Karpas-422 (cell line): ENCODE data around the gene GSK3A. TPM values are rescaled to one million over a fixed set of nuclear protein-coding genes. Genes with fewer than 3 reads are reported as not detected.

Source experiments
- DNase-seq: peaks from one replicate; pipeline ENCODE4 v3.0.0-alpha.2; 2015
- H2AFZ ChIP-seq: fragments of 200-600 bp; sonication (generic); 2 replicates; pipeline ENCODE4 v1.6.1; 2014; ENCODE audit warnings: antibody characterized with exemption, low read length, mixed read lengths
- H3K27ac ChIP-seq: fragments of 200-600 bp; sonication (generic); 2 replicates; pipeline ENCODE4 v1.5.1; 2014; ENCODE audit warnings: mild to moderate bottlenecking, low read length, moderate library complexity
- H3K27me3 ChIP-seq: fragments of 200-600 bp; sonication (generic); 2 replicates; pipeline ENCODE4 v1.6.1; 2014; ENCODE audit warnings: low read length, mixed read lengths
- H3K36me3 ChIP-seq: fragments of 200-600 bp; sonication (generic); 2 replicates; pipeline ENCODE4 v1.6.1; 2014; ENCODE audit warnings: low read length, mixed read lengths; ENCODE audit not compliant: insufficient read depth
- H3K4me1 ChIP-seq: fragments of 200-600 bp; sonication (generic); 2 replicates; pipeline ENCODE4 v1.6.1; 2014; ENCODE audit warnings: mild to moderate bottlenecking, low read length, mixed read lengths
- H3K4me2 ChIP-seq: fragments of 200-600 bp; sonication (generic); 2 replicates; pipeline ENCODE4 v1.6.1; 2014; ENCODE audit warnings: low read length, low read depth, mild to moderate bottlenecking; ENCODE audit not compliant: poor library complexity, severe bottlenecking
- H3K4me3 ChIP-seq: fragments of 200-600 bp; sonication (generic); 2 replicates; pipeline ENCODE4 v1.5.1; 2014; ENCODE audit warnings: mild to moderate bottlenecking, antibody characterized with exemption, low read length, mixed read lengths
- H3K79me2 ChIP-seq: fragments of 200-600 bp; sonication (generic); 2 replicates; pipeline ENCODE4 v1.6.1; 2014; ENCODE audit warnings: mild to moderate bottlenecking, low read length, mixed read lengths
- H3K9ac ChIP-seq: fragments of 200-600 bp; sonication (generic); 2 replicates; pipeline ENCODE4 v1.6.0; 2014; ENCODE audit warnings: low read length
- H3K9me2 ChIP-seq: fragments of 200-600 bp; sonication (generic), shearing (Covaris generic); replicated peaks from 2 replicates; pipeline ENCODE4 v1.6.0; 2014; ENCODE audit warnings: mild to moderate bottlenecking, low read length, moderate library complexity; ENCODE audit not compliant: insufficient read depth
- H3K9me3 ChIP-seq: fragments of 300-700, 200-600 bp; sonication (generic); 2 replicates; pipeline ENCODE4 v1.6.1; 2014; ENCODE audit warnings: low read length, mixed read lengths
- H4K20me1 ChIP-seq: fragments of 200-600 bp; sonication (generic); 2 replicates; pipeline ENCODE4 v1.6.1; 2014; ENCODE audit warnings: mild to moderate bottlenecking, antibody characterized with exemption, low read length, low read depth; ENCODE audit not compliant: insufficient read depth
- total RNA-seq: library from RNA; depleted of rRNA; stranded (reverse); fragments of >200 nt; shearing (Covaris generic); gene quantifications from 2 replicates; pipeline ENCODE4 v1.2.3, GENCODE V29; 2014; ENCODE audit warnings: low replicate concordance

Gene GSK3A
- total RNA-seq, 1 experiment from 2014 or later, result 29.3 TPM

- H3K4me3 ChIP-seq, result no peak overlapping the region
- H3K27me3 ChIP-seq, result no peaks in the 10 kb centered on the region
- no peak overlapping the region for H3K4me2 ChIP-seq
- H3K9me3 ChIP-seq, result no peaks in the 10 kb centered on the region
- no peak overlapping the region for H3K27ac ChIP-seq
- peaks cover 8% of the 10 kb centered on the region; the same call in 1 of the 2 replicates for H3K79me2 ChIP-seq
- H3K4me1 ChIP-seq, result peaks cover 18% of the 10 kb centered on the region
- peak; percentile 58 for DNase-seq
- H4K20me1 ChIP-seq, result no peaks in the 10 kb centered on the region; the same call in 1 of the 2 replicates
- no peak overlapping the region for H3K9ac ChIP-seq
- H3K36me3 ChIP-seq, result peaks cover 16% of the 10 kb centered on the region
- H2AFZ ChIP-seq, result no peak overlapping the region
- H3K9me2 ChIP-seq, result no peaks in the 10 kb centered on the region
These were observed 38.7 kb downstream of the GSK3A start for GRCh38 chr19:42203700-42204099.

DNA sequence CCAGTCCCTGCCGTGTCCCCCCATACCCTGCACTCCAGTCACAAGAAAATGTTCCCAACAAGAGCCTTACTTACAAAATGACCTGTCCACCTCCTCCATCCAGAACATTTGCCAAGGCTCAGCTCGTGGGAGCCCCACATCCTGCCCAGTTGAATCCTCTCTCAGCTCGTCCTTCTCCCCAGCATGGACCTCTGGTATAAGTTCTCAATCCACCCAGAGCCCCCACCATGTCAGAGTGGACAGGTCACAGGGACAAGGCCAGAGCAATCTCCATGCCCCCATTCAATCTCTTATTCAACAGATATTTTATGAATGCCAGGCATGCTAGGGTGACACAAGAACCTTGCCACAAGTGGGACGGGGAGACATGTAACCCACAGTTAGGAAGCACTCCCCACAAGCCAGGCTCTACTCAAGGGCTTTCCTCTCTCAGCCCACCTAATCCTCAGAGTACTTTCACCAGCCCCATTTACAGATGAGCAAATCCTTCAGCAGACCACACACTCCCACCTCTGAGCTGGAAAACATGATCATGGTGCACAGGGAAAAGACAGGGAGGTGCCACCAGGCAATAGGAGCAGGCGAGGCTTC is 40.0 kb downstream of the GSK3A start:
- Histone ChIP-seq H3K4me3 (no peak overlapping the region), H3K9me2 (no peaks in the 10 kb centered on the region), H3K27me3 (no peaks in the 10 kb centered on the region), H3K9ac (no peak overlapping the region), H3K9me3 (no peaks in the 10 kb centered on the region), H3K36me3 (peaks cover 14% of the 10 kb centered on the region), H3K4me1 (peaks cover 18% of the 10 kb centered on the region), H2AFZ (no peak overlapping the region), H3K79me2 (peaks cover 4% of the 10 kb centered on the region; the same call in 1 of the 2 replicates), H4K20me1 (no peaks in the 10 kb centered on the region; the same call in 1 of the 2 replicates), H3K27ac (no peak overlapping the region), H3K4me2 (no peak overlapping the region)
- no peak for DNase-seq

DNA sequence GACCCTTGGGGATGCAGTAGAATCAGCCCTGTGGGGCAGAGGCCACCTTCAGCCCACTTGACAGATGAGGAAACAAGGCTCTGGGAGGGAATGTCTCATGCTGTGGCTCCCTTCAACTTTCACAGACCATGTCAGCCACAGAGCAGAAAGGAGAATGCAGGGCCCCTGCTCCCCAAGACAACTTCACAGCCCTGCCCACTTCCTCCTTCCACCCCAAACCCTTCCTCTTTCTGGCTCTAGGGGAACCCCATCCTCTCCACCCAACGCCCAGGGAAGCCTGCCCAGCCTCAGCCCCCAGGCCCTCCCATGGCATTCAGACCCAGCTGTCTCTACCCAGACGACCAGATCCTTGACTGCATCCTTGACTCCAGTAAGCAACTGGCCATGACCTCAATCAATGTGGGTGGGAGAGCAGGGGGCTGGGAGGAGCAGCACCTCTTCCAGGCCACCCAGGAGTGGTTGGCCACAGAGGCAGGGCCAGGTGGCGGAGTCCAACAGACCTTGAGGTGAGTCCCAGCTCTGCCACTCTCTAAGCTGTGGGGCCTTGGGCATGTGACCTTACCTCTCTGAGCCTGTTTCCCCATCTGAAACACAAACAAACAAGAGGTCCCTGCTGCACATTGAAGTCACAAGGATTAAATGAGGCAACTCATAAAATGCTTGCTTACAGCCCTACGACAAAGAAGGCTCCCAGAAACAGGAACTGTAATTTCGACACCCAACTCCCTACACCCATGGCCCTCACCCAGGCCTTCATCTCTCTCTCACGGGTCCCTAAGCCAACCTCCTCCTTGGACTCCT is 40.7 kb downstream of the GSK3A start:
- Histone ChIP-seq H4K20me1 (no peaks in the 10 kb centered on the region; the same call in 1 of the 2 replicates), H3K9ac (no peak overlapping the region), H3K4me3 (no peak overlapping the region), H3K27ac (no peak overlapping the region), H3K9me2 (no peaks in the 10 kb centered on the region), H2AFZ (no peak overlapping the region), H3K4me2 (no peak overlapping the region), H3K9me3 (no peaks in the 10 kb centered on the region), H3K4me1 (peaks cover 18% of the 10 kb centered on the region), H3K27me3 (no peaks in the 10 kb centered on the region), H3K36me3 (peaks cover 14% of the 10 kb centered on the region), H3K79me2 (peaks cover 4% of the 10 kb centered on the region; the same call in 1 of the 2 replicates)
- peak; percentile 59 for DNase-seq

DNA sequence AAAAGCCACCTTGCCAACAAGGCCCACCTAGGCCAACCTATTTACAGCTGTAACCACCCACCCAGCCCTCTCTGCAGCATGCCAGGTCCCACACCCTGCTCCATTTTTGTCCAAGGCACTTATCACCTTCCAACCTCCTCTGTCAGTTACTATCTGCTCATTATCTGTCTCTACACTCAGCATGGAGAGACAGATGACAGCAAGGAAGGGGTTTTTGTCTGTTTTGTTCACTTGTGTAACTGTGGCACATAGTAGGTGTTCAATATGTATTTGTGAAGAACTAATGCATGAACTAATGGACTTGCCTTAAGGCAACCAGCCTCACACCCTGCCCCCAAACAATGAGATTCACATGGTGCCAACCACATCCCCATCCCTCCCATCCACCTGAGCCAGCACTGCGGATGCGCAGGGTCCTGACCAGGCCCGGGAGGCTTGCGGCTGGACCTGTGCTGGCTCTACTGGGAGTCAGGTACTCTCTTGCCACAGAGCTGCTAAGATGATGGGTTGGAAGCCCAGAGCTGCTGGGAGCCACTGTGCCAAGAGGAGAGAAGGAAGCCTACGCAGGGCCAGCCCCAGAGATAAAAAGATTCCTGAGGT is 42.2 kb downstream of the GSK3A start:
- H3K4me3 ChIP-seq, result no peak overlapping the region
- H3K9ac ChIP-seq, result no peak overlapping the region
- peaks cover 18% of the 10 kb centered on the region for H3K4me1 ChIP-seq
- H3K9me3 ChIP-seq, result no peaks in the 10 kb centered on the region
- H2AFZ ChIP-seq, result no peak overlapping the region
- no peak for DNase-seq
- no peaks in the 10 kb centered on the region for H3K27me3 ChIP-seq
- no peak overlapping the region for H3K27ac ChIP-seq
- H3K4me2 ChIP-seq, result no peak overlapping the region
- H3K36me3 ChIP-seq, result peaks cover 14% of the 10 kb centered on the region
- H4K20me1 ChIP-seq, result no peaks in the 10 kb centered on the region; the same call in 1 of the 2 replicates
- peaks cover 4% of the 10 kb centered on the region; the same call in 1 of the 2 replicates for H3K79me2 ChIP-seq
- H3K9me2 ChIP-seq, result no peaks in the 10 kb centered on the region

DNA sequence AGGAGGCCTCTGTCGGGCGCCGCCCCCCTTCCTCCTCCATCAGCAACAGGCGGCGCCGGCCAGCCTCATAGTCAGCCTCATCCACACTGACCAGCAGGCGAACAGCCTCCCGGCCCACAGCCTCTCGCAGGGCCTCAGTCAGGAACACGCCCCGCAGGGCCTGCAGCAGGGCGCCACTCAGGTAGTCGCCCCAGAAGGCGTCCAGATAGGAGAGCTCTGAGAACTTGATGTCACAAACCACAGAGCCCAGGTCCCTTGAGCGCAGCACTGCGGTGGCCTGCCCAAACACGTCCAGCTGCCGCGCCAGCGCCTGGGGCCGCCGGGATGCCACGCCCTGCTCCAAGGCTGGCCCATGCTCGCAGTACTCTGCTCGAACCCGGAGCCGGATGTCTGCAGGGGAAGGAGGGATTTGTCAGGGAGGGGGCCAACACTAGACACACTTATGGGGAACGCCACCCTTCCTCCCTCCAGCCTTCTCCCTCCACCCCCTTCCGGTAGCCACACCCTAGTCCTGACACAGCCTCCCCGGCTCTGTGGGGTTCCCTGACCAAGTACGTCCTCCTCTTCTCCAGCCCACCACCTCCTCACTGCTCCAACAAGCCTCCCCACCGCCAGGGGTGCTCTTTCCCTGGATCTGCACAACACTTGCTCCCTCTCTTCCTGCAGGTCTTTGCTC is 42.8 kb downstream of the GSK3A start:
- Histone ChIP-seq H2AFZ (no peak overlapping the region), H3K4me2 (no peak overlapping the region), H3K36me3 (peaks cover 10% of the 10 kb centered on the region), H3K79me2 (no peaks in the 10 kb centered on the region), H3K4me3 (no peak overlapping the region), H4K20me1 (no peaks in the 10 kb centered on the region; the same call in 1 of the 2 replicates), H3K9ac (no peak overlapping the region), H3K9me3 (no peaks in the 10 kb centered on the region), H3K27ac (no peak overlapping the region), H3K4me1 (peaks cover 18% of the 10 kb centered on the region), H3K9me2 (no peaks in the 10 kb centered on the region), H3K27me3 (no peaks in the 10 kb centered on the region)
- DNase-seq, result peak; percentile 55

DNA sequence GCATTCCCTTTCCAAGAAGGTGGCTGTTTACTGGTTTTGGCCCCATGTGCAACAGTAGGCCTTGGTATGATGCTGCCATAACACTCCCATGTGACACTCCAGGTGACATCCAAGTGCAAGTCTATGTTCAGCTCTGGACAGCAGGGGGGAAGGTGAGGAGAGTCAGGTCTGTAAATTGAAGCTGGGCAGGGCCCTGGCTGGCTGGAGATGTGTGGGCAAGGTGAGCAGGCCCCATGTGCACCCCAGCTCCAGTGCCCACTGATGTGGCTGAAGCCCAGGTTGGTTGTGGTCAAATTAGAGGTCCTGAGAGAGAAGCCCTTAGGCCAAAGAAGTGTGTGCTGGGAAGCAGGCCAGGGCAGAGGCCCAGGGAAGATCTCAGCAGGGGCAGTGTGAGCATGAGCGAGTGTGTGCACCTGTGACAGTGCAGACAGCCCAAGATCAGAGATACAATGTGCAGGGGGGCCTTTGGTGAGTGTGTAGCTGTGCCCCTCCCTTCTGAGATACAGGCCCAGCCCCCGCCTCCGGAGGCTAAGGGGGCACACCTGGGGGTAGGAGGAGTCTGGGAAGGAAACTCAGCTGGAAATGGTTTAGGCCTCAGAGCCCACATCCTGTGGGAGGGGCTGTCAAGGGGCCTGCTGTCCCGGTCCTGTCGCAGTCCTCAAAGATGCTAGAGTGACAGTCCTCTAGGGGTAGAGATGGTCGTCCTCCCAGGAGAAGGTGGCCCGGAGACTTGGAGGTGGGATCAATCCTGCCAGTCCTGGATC is 43.5 kb downstream of the GSK3A start:
- DNase-seq, result no peak
- Histone ChIP-seq H3K79me2 (no peaks in the 10 kb centered on the region), H3K4me1 (peaks cover 18% of the 10 kb centered on the region), H3K9me2 (no peaks in the 10 kb centered on the region), H3K36me3 (peaks cover 10% of the 10 kb centered on the region), H3K27ac (no peak overlapping the region), H2AFZ (no peak overlapping the region), H3K4me2 (no peak overlapping the region), H4K20me1 (no peaks in the 10 kb centered on the region; the same call in 1 of the 2 replicates), H3K27me3 (no peaks in the 10 kb centered on the region), H3K4me3 (no peak overlapping the region), H3K9me3 (no peaks in the 10 kb centered on the region), H3K9ac (no peak overlapping the region)

DNA sequence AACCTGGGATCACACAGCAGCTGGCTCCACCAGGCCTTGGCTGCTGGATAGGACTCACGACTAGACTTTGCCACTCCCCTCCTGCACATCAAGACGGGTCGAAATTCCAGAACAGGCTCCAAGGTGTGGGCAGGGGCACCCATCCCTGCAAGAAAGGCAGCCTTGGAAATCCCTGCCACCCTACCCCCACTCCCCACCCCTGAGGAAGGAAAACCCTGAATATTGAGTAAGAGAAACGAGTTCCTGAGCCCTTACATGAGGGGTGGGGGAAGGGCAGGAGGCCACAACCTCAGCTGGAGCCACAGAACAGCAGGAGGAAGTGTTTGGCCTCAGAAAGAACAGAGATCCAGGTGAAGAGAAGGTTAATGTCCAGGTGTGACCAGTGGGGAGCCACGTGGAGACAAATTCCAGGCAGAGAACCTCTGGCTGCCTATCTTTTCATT is 45.0 kb downstream of the GSK3A start:
- H3K4me1 ChIP-seq, result peaks cover 12% of the 10 kb centered on the region
- no peak overlapping the region for H3K4me2 ChIP-seq
- no peaks in the 10 kb centered on the region for H4K20me1 ChIP-seq
- no peak overlapping the region for H3K9ac ChIP-seq
- no peaks in the 10 kb centered on the region for H3K9me2 ChIP-seq
- peaks cover 5% of the 10 kb centered on the region for H3K9me3 ChIP-seq
- no peaks in the 10 kb centered on the region for H3K27me3 ChIP-seq
- H3K4me3 ChIP-seq, result no peak overlapping the region
- peaks cover 10% of the 10 kb centered on the region for H3K36me3 ChIP-seq
- H3K27ac ChIP-seq, result no peak overlapping the region
- DNase-seq, result no peak
- no peak overlapping the region for H2AFZ ChIP-seq
- H3K79me2 ChIP-seq, result no peaks in the 10 kb centered on the region
